GM19099 (cell line): ENCODE data around the gene AP3S2.

Experiments
- POLR2A ChIP-seq: IDR thresholded peaks from 3 replicates; pipeline ENCODE4 v1.6.1; 2011; ENCODE audit warnings: low read depth; ENCODE audit not compliant: insufficient read length; ENCODE audit errors: extremely low read depth

AP3S2 gene

GRCh38 chr15:89829616-89830440, 64.0 kb downstream of the AP3S2 start:
- no peak for TF ChIP-seq POLR2A

- no peak for TF ChIP-seq POLR2A
Measured at GRCh38 chr15:89829161-89829560, 64.6 kb downstream of the AP3S2 start.

- no peak for TF ChIP-seq POLR2A
Measured at GRCh38 chr15:89828281-89829145, 65.3 kb downstream of the AP3S2 start.

- no peak for TF ChIP-seq POLR2A
Measured at GRCh38 chr15:89827829-89828228, 66.0 kb downstream of the AP3S2 start.

- no peak for TF ChIP-seq POLR2A
Measured at GRCh38 chr15:89826671-89827655, 66.8 kb downstream of the AP3S2 start.

GRCh38 chr15:89825271-89825940, 68.4 kb downstream of the AP3S2 start:
- no peak for TF ChIP-seq POLR2A

GRCh38 chr15:89824607-89824867, 69.3 kb downstream of the AP3S2 start:
- no peak for TF ChIP-seq POLR2A

GRCh38 chr15:89823836-89824606, 69.8 kb downstream of the AP3S2 start:
- TF ChIP-seq POLR2A, result no peak

GRCh38 chr15:89822951-89823711, 70.7 kb downstream of the AP3S2 start:
- no peak for TF ChIP-seq POLR2A

- TF ChIP-seq POLR2A, result no peak
Measured at GRCh38 chr15:89822611-89822950, 71.2 kb downstream of the AP3S2 start.

GRCh38 chr15:89822026-89822425, 71.8 kb downstream of the AP3S2 start:
- no peak for TF ChIP-seq POLR2A

- no peak for TF ChIP-seq POLR2A
Measured at GRCh38 chr15:89820666-89821611, 72.9 kb downstream of the AP3S2 start.
